ENCODE data around the gene NCKAP5L.

- TF ChIP-seq, protein P1, sequence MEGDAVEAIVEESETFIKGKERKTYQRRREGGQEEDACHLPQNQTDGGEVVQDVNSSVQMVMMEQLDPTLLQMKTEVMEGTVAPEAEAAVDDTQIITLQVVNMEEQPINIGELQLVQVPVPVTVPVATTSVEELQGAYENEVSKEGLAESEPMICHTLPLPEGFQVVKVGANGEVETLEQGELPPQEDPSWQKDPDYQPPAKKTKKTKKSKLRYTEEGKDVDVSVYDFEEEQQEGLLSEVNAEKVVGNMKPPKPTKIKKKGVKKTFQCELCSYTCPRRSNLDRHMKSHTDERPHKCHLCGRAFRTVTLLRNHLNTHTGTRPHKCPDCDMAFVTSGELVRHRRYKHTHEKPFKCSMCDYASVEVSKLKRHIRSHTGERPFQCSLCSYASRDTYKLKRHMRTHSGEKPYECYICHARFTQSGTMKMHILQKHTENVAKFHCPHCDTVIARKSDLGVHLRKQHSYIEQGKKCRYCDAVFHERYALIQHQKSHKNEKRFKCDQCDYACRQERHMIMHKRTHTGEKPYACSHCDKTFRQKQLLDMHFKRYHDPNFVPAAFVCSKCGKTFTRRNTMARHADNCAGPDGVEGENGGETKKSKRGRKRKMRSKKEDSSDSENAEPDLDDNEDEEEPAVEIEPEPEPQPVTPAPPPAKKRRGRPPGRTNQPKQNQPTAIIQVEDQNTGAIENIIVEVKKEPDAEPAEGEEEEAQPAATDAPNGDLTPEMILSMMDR (IDR thresholded peaks at IDR 0.05; ENCODE audit: low read depth, low read length) = no peak
- TF ChIP-seq EZH2phosphoT487 (IDR thresholded peaks at IDR 0.05; ENCODE audit: low read depth) = no peak
Observed at GRCh38 chr12:49871263-49871561, 43.0 kb upstream of the NCKAP5L start.
